Fibroblast of mammary gland (primary cell): ENCODE data around the gene MS4A6E.
"Not testable (repeated sequence)": the region's sequence is repeated elsewhere in the genome, so short reads cannot be mapped to it uniquely, and the experiment has no call there.

Source experiments
- DNase-seq: peaks from one replicate; pipeline ENCODE4 v3.0.0-alpha.2; 2010; ENCODE audit warnings: low read depth
- H3K4me3 ChIP-seq: 2 replicates; pipeline ENCODE4 v1.5.1; 2011; ENCODE audit warnings: low read depth, mild to moderate bottlenecking, low read length, moderate library complexity; ENCODE audit not compliant: control insufficient read depth
- CTCF ChIP-seq: conservative IDR thresholded peaks from 2 replicates; pipeline ENCODE4 v1.5.1; 2011; ENCODE audit warnings: low read depth, low read length, inconsistent platforms; ENCODE audit not compliant: control insufficient read depth, insufficient read depth

Gene MS4A6E

GRCh38 chr11:60301178-60301577 lies 25.9 kb upstream of the MS4A6E start:
- H3K4me3 ChIP-seq = no peak overlapping the region
- TF ChIP-seq CTCF = no peak
- no peak for DNase-seq

- DNase-seq = not testable (repeated sequence)
These were observed 25.2 kb upstream of the MS4A6E start for GRCh38 chr11:60301884-60302283.

GRCh38 chr11:60303661-60304060 lies 23.4 kb upstream of the MS4A6E start:
- no peak for TF ChIP-seq CTCF

More at GRCh38 chr11:60301884-60302283, 25.2 kb upstream of the MS4A6E start:
- not testable (repeated sequence) for H3K4me3 ChIP-seq

GRCh38 chr11:60305906-60306619 lies 21.0 kb upstream of the MS4A6E start:
- no peak for TF ChIP-seq CTCF
- no peak for DNase-seq
- no peak overlapping the region for H3K4me3 ChIP-seq

More at GRCh38 chr11:60303661-60304060, 23.4 kb upstream of the MS4A6E start:
- DNase-seq = no peak
- H3K4me3 ChIP-seq = no peak overlapping the region

- no peak overlapping the region for H3K4me3 ChIP-seq
- TF ChIP-seq CTCF = no peak
- DNase-seq = no peak
These were observed 19.4 kb upstream of the MS4A6E start for GRCh38 chr11:60307507-60308195.

- H3K4me3 ChIP-seq = no peak overlapping the region
- no peak for DNase-seq
- TF ChIP-seq CTCF = no peak
These were observed 16.6 kb upstream of the MS4A6E start for GRCh38 chr11:60310407-60310998.
